GM21619 (cell line): ENCODE results near the gene TMEM151B.
"Not testable (repeated sequence)": the region's sequence is repeated elsewhere in the genome, so short reads cannot be mapped to it uniquely, and the experiment has no call there.

Experiments used
- ATAC-seq: cut with Tn5 transposase; IDR thresholded peaks from one replicate; pipeline ENCODE4 v1.9.1; 2021; ENCODE audit not compliant: unreplicated experiment

Gene TMEM151B

GRCh38 chr6:44328203-44328602, 58.0 kb downstream of the TMEM151B start:
- ATAC-seq, result not testable (repeated sequence)

DNA sequence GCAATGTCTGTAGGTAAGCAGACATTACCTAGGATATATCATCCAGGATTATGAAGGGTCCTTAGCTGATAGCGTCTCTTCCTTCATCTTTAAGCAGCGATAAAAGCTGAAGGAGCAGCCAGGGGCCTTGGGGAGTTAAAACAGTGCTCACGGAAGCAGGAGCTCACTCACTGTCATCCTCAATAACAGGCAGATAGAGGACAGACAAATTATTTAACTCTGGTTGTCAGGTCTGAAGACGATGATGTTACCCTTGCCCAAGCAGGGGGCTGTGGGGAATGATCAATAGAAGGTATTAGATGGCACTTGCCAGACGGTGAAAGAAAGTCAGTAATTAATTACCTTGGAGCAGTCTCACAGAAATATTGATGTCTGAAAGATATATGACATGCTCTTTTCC, 59.6 kb downstream of the TMEM151B start:
- ATAC-seq, result no peak

DNA sequence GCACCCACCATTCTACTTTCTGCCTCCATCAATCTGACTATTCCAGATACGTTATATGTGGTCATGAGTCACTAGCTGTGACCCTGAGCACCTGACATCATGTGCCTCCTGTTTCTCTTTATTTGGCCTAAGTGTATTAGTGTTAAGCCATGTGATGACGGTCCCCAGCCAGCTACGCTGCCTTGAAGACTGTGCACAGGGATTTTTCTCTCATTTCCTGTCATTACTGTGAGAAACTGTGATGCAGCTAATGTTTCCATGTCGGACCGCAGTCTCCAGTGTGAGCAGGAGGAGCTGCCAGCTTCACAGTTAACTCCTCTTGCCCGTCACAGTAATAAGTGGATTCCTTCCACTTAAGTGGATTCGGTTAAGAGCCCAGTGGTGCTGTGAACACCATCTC, 62.3 kb downstream of the TMEM151B start:
- no peak for ATAC-seq

DNA sequence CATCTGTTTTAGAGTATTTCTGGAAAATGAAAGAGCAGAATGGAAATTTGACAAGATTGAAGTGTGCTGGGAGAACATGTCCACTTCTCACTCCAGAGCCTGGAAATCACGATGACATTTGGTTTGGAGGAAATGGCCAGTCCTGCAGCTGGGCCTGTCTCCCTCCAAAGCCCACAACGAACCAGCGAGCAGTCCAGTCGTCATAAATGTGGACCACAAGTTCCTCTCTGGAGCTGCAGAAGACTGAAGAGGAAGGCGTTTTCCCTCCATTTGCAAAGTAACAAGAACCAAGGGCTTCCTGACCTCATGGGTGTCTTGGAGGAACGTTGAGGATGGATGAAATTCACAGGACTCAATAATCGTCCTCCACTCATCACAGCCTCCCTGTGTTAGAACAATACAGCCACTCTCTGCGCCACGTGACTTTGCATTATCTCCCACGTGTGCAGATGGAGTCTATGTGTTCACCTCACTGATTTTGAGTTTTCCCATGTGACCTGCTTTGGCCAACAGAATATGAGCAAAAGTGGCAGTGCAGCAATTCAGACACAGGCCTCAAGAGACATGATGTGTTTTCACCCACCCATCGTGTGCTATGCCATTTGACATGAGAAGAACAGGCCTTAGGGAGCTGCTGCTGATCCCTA, 63.1 kb downstream of the TMEM151B start:
- no peak for ATAC-seq

- no peak for ATAC-seq
Observed at GRCh38 chr6:44333942-44334341, 63.7 kb downstream of the TMEM151B start.

DNA sequence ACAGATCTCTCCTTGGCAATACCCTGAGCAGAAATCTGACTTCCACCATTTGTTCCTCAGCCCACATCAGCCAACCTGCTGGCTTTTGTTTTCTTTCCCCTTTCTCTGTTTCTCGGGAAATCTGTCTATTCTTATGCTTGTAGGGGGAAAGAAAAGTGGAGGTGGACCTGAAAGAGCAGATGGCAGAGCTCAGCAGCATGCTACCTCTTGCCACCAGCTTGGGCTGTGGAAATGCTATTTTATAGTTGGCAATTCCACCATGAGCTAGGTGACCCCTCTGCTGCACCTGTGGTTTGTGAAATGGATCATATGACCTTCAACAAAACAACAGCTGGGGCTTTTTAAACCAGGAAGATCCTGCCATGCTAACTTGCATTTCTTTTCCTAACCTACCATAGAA, 65.4 kb downstream of the TMEM151B start:
- no peak for ATAC-seq

DNA sequence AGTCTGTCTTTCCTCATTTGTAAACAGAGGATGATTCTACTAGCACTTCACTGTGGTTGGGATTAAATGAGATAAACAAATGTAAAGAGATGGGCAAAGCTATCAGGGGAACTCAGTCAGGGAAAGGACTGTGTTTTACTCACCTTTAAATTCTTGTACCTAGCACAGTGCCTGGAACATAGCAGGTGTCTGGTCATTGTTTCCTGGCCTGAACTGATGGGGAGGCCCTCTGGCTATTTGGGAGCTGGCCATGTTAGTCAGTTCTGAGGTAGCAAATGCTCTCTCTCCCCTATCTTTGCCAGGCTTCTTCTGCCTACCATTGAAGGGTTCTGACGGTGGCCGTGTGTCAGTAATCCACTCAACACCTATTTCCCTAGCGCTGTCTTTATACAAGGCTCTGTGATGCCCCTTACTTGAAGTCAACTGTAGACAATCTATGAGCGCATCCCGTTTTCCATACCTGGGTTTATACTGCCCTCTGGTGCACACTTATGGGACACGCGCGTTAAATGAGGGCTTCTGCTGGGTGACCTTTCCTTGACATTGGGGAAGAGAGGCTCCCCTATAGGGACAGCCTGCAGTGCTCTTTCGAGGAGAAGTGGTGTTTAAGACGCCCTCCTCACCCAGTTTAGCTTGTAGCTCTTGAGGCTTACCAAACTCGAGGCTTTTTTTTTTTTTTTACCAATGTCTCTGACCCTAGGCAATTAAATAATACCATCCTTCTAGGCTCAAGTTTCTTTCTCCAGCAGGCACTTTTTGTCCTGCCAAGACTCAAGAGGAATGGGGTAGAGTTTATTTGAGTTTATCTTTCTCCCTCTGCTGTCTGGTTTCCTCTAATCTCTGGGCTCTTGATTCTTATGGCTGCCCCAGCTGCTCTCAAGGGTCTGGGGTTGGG, 68.2 kb downstream of the TMEM151B start:
- peak; percentile 75 for ATAC-seq

GRCh38 chr6:44339301-44339700, 69.1 kb downstream of the TMEM151B start:
- no peak for ATAC-seq

- no peak for ATAC-seq
Observed at GRCh38 chr6:44339763-44340625, 69.7 kb downstream of the TMEM151B start.

DNA sequence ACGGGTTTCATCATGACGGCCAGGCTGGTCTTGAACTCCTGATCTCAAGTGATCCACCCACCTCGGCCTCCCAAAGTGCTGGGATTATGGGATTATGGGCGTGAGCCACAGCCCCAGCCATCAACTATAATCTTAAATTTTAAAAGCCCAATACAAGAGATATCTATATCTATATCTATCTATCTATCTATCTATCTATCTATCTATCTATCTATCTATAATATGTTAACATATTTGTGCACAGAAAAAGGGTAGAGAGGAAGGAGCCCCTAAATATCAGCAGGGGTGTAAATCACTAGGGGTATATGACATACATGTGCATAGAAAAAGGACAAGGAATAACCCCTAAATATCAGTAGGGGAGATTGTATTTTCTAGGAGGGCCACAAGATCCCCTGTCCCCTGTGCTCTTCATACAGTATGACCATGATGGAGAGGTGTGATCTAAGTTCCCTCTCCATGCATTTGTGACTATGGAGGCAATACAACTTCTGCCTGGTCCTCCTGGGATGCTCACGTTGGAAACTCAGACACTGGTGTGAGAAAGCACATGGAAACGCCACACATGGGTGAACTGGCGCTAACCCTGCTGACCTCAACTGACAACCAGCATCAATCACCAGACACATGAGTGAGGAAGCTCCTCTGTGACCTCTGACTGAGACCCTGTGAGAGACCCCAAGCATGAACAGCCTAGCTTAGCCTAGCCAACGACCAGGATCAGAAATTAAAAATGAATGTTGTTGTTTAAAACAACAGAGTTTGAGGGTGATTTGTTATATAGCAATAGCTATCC, 71.0 kb downstream of the TMEM151B start:
- ATAC-seq, result no peak

GRCh38 chr6:44342052-44342451, 71.8 kb downstream of the TMEM151B start:
- no peak for ATAC-seq

GRCh38 chr6:44342489-44342888, 72.2 kb downstream of the TMEM151B start, which contains the start of gene SPATS1:
SPATS1 (plus strand) TSS chr6:44342650; CDS start chr6:44343096, 446 bp downstream.
- no peak for ATAC-seq

- not testable (repeated sequence) for ATAC-seq
Observed at GRCh38 chr6:44346818-44347217, 76.6 kb downstream of the TMEM151B start.

DNA sequence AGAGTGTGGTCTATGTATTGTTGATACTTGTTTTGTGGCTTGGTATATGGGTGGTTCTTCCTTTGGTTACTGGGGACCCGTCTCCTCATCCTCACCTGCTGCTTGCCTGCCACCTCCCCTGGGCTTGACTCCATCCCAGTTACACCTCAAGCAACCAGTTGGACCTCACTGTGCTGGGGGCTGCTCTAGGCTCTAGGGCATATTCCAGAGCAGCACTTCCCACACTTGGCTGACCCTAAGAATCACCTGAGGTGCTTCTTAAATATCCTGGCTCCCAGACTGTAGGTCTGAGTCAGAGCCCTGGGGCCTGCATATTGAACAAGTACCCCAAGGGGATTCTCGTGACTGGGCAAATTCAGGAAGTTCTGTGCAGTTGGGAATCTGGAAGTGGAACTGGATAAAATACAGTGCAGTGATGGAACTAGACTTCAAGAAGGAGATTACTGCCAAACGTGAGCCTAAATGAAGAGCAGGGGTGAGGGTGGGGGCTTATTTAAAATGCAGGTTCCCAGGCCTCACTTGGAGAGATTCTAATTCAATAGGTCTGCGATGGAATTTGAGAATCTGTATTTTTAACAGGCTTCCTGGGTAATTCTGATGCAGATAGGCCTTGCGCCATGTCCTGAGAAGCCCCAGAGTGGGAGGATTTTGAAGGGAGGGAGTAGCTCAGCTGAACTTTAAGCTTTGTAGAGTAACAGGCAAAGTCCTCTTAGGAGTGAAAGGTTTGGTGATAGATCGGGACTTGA, 79.8 kb downstream of the TMEM151B start:
- no peak for ATAC-seq

DNA sequence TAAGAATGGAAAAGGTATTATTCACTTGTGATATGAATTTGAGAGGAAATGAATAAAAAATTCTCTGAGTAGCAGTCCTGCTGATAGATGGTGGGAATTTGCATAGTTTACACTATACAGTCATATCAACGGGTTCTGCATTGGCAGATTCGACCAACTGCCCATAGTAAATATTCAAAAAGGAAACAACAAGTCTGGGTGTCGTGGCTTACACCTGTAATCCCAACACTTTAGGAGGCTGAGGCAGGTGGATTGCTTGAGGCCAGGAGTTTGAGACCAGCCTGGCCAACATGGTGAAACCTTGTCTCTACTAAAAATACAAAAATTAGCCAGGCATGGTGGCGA, 80.4 kb downstream of the TMEM151B start:
- ATAC-seq, result not testable (repeated sequence)

DNA sequence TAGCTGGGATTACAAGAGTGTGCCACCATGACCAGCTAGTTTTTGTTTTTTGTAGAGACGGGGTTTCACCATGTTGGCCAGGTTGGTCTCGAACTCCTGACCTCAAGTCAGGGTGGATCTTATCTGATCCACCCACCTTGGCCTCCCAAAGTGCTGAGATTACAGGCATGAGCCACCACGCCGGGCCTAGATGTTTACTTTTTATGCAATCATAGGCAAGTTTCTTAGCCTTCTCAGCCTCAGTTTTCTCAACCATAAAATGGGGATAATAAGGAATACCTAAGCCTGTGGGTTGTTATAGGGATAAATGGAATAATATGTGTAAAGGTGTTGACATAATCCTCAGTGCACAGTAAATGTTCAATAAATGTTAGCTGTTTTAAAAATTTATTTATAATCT, 82.0 kb downstream of the TMEM151B start:
- ATAC-seq, result no peak

- ATAC-seq, result no peak
Observed at GRCh38 chr6:44353336-44353735, 83.1 kb downstream of the TMEM151B start.

- ATAC-seq, result no peak
Observed at GRCh38 chr6:44355640-44356039, 85.4 kb downstream of the TMEM151B start.

DNA sequence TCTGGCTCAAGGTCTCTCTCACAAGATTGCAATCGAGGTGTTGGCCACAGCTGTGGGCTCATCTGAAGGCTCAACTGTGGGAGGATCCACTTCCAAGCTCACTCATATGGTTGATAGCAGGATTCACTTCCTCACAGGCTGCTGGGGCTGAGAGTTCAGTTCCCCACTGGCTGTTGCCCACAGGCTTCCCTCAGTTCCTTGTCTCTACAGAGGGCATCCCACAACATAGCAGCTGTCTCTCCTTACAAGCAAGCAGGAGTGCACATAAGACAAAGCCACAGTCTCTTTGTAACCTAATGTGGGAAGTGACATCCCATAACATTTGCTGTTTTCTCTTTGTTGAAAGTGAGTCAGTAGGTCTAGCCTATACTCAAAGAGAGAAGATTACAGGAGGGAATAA, 86.2 kb downstream of the TMEM151B start:
- ATAC-seq, result no peak
